B cell (primary cell): ENCODE results near the gene TVP23C. TPM values are rescaled to one million over a fixed set of nuclear protein-coding genes. Genes with fewer than 3 reads are reported as not detected.

ENCODE experiments used
- ATAC-seq: fragments of 200-7000 bp; cut with Tn5 transposase; one replicate; pipeline ENCODE4 v1.10.0; 2021; ENCODE audit warnings: low read depth, mild to moderate bottlenecking, moderate number of reproducible peaks, moderate library complexity
- CTCF ChIA-PET: fragments of 350-600 bp; sonication (Branson Sonifier 250); formaldehyde crosslinking; loops from one replicate; lab custom pipeline; 2021; ENCODE audit warnings: antibody characterized with exemption, inconsistent platforms; lab: Charles Lee
- POLR2A ChIA-PET: fragments of 350-600 bp; sonication (Branson Sonifier 250); formaldehyde crosslinking; loops from one replicate; lab custom pipeline; 2021; ENCODE audit warnings: antibody characterized with exemption; lab: Charles Lee
- DNase-seq: peaks from one replicate; pipeline ENCODE4 v3.0.0; 2013
- H2AFZ ChIP-seq: 2 replicates; pipeline ENCODE4 v1.6.1; 2012; ENCODE audit warnings: mild to moderate bottlenecking, low read depth, low read length; ENCODE audit not compliant: insufficient read depth, poor library complexity, severe bottlenecking
- H3K27ac ChIP-seq, 2 donors: 1 replicate in 1 of 2; 2 replicates in 1 of 2; pipeline ENCODE4 v1.5.1; 2012 to 2013; ENCODE audit warnings: low read length in 2 of 2, mild to moderate bottlenecking in 2 of 2, moderate library complexity in 1 of 2
- H3K27me3 ChIP-seq, 4 experiments: fragments of 200-600 bp in 1 of 4; sonication (generic) in 1 of 4; replicated peaks in 1 of 4; 1 replicate in 2 of 4; 2 replicates in 2 of 4; pipeline versions ENCODE4 v1.6.1 to v1.7.0; 2013 to 2016; ENCODE audit warnings: low read length in 3 of 4, mild to moderate bottlenecking in 2 of 4, mixed read lengths in 1 of 4, moderate library complexity in 1 of 4; ENCODE audit not compliant: insufficient read depth in 4 of 4, control insufficient read depth in 3 of 4; ENCODE audit errors: control extremely low read depth in 1 of 4
- H3K36me3 ChIP-seq, 2 experiments: replicated peaks in 1 of 2; 1 replicate in 1 of 2; 2 replicates in 1 of 2; pipeline versions ENCODE4 v1.6.1 to v1.7.1; 2013; ENCODE audit warnings: low read length in 1 of 2; ENCODE audit not compliant: insufficient read depth in 2 of 2, control insufficient read depth in 1 of 2; ENCODE audit errors: control extremely low read depth in 1 of 2, extremely low read depth in 1 of 2
- H3K4me1 ChIP-seq, 2 donors: fragments of 200-600 bp in 1 of 2; sonication (generic) in 1 of 2; 1 replicate in 1 of 2; 2 replicates in 1 of 2; pipeline versions ENCODE4 v1.5.1 to v1.6.1; 2013 to 2017; ENCODE audit warnings: low read length in 2 of 2; ENCODE audit not compliant: control insufficient read depth in 2 of 2, insufficient read depth in 2 of 2
- H3K4me2 ChIP-seq: replicated peaks from 2 replicates; pipeline ENCODE3; 2012; ENCODE audit warnings: mild to moderate bottlenecking, low read depth, low read length; ENCODE audit not compliant: poor library complexity, severe bottlenecking
- H3K4me3 ChIP-seq, 5 experiments: fragments of 200-600 bp in 1 of 5; sonication (generic) in 1 of 5; 1 replicate in 3 of 5; 2 replicates in 2 of 5; pipeline versions ENCODE4 v1.5.1 to v1.7.0; 2011 to 2016; ENCODE audit warnings: low read length in 4 of 5, mild to moderate bottlenecking in 4 of 5, low read depth in 2 of 5, control low read depth in 1 of 5, moderate library complexity in 1 of 5; ENCODE audit not compliant: insufficient read depth in 1 of 5; ENCODE audit errors: control extremely low read depth in 1 of 5, extremely low read depth in 1 of 5
- H3K79me2 ChIP-seq: fragments of 200-600 bp; sonication (generic); one replicate; pipeline ENCODE4 v1.6.0; 2016; ENCODE audit warnings: low read length; ENCODE audit not compliant: control insufficient read depth, insufficient read depth
- H3K9ac ChIP-seq: fragments of 200-600 bp; sonication (generic); 2 replicates; pipeline ENCODE4 v1.6.1; 2017; ENCODE audit warnings: mild to moderate bottlenecking, low read length, moderate library complexity
- H3K9me3 ChIP-seq, 3 donors: one replicate each; pipeline versions ENCODE4 v1.6.1 to v1.7.1; 2013; ENCODE audit warnings: low read length in 2 of 3; ENCODE audit not compliant: control insufficient read depth in 2 of 3, insufficient read depth in 1 of 3; ENCODE audit errors: control extremely low read depth in 1 of 3
- H4K20me1 ChIP-seq: 2 replicates; pipeline ENCODE4 v1.6.0; 2012; ENCODE audit warnings: mild to moderate bottlenecking, low read length; ENCODE audit not compliant: insufficient read depth, control insufficient read depth, poor library complexity, severe bottlenecking
- H3K27ac Mint-ChIP-seq: one replicate; pipeline ENCODE4 v1.8.0; 2021; ENCODE audit warnings: mixed read lengths
- H3K27me3 Mint-ChIP-seq: one replicate; pipeline ENCODE4 v1.8.0; 2021; ENCODE audit warnings: mixed read lengths
- H3K4me1 Mint-ChIP-seq: one replicate; pipeline ENCODE4 v1.8.0; 2021; ENCODE audit warnings: mixed read lengths
- H3K4me3 Mint-ChIP-seq: one replicate; pipeline ENCODE4 v1.8.0; 2021; ENCODE audit warnings: mixed read lengths
- H3K9me3 Mint-ChIP-seq: one replicate; pipeline ENCODE4 v1.8.0; 2022; ENCODE audit warnings: mixed read lengths; ENCODE audit not compliant: insufficient read depth
- EZH2 ChIP-seq: IDR thresholded peaks from 2 replicates; pipeline ENCODE4 v1.6.1; 2012; ENCODE audit warnings: borderline replicate concordance, low read depth, mild to moderate bottlenecking, moderate library complexity, low read length; ENCODE audit not compliant: insufficient read depth, poor library complexity, severe bottlenecking
- WGBS: methylation state at CpG from one replicate; pipeline ENCODE4 v1.1.5; 2013; ENCODE audit warnings: missing lambda C conversion rate; ENCODE audit not compliant: insufficient coverage; 5-methylcytosine and 5-hydroxymethylcytosine counted together
- intact Hi-C: fragments of 100-400 bp; cut with micrococcal nuclease; formaldehyde crosslinking; loops from one replicate; pipeline ENCODE4 v1.10.0; 2022
- polyA plus RNA-seq: library from polyadenylated mRNA; depleted of rRNA; stranded (reverse); fragments of >200 nt; gene quantifications from 2 replicates; pipeline ENCODE4 v1.2.3, GENCODE V29; 2012
- total RNA-seq, 2 donors: library from RNA; stranded (reverse); fragments of 120-200 nt in 1 of 2; gene quantifications; 1 replicate in 1 of 2; 2 replicates in 1 of 2; pipeline versions ENCODE4 v1.2.3 to v1.2.4, GENCODE V29; 2013 to 2022
- TF ChIP-seq, protein P1 (sequence below): fragments of 200-600 bp; IDR thresholded peaks from one replicate; pipeline ENCODE4 v1.8.0; 2022; ENCODE audit warnings: antibody characterized with exemption, mild to moderate bottlenecking

Gene TVP23C
- total and polyA plus RNA-seq, 2 donors (not counting 1 experiment from before 2014, with no cell fraction given): 8.6 to 30.9 TPM

DNA sequence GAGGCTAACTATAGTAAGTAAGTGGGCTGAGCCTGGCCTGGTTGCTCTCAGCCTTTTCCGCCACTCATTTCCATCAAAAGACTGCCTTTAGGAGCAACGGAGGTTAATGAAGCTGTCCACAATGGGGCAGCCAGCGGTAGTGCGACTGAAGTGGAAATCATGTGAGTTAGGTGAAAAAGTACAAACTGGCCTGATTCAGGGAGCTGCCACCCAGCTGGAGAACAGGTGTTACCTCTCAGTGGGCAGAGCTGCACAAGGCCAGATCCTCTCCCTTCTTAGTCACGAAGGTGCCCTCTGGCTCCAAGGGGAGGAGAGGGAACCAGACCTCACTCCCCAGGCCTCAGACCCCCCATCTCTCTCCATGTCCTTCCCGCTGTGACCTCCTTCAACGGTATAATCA lies 61.5 kb downstream of the TVP23C start:
- H3K4me1 Mint-ChIP-seq: peaks cover 14% of the 10 kb centered on the region
- no peak overlapping the region for H3K9ac ChIP-seq

DNA sequence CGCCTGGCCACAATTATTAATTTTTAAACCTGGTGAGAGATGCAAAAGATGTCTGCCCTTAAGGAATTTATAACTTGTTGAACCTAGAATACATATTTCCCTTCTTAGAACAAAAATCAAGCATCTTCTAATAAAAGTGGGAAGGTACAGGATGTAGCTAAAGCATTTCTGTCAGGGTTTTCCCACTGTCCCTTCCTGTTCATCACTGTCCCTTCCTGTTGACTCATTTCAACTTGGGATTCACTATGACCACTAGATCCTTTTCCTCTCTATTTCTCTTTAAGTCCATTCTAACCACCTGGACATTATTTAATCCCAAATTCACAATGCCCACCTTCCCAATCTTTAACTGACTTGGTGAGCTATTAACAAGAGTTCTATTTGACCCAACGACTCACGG lies 62.0 kb downstream of the TVP23C start:
- H3K9me3 ChIP-seq: no peaks in the 10 kb centered on the region
- DNase-seq: no peak
- intact Hi-C loops: loop anchor here (5.0 kb wide), 1 partner anchor 1904 kb away; no protein-coding TSS in a partner anchor
- H3K27me3 ChIP-seq: no peaks in the 10 kb centered on the region
- ChIA-PET CTCF (no interaction called here), POLR2A (no interaction called here)
- H3K4me1 Mint-ChIP-seq: peaks cover 14% of the 10 kb centered on the region
- TF ChIP-seq, protein P1, sequence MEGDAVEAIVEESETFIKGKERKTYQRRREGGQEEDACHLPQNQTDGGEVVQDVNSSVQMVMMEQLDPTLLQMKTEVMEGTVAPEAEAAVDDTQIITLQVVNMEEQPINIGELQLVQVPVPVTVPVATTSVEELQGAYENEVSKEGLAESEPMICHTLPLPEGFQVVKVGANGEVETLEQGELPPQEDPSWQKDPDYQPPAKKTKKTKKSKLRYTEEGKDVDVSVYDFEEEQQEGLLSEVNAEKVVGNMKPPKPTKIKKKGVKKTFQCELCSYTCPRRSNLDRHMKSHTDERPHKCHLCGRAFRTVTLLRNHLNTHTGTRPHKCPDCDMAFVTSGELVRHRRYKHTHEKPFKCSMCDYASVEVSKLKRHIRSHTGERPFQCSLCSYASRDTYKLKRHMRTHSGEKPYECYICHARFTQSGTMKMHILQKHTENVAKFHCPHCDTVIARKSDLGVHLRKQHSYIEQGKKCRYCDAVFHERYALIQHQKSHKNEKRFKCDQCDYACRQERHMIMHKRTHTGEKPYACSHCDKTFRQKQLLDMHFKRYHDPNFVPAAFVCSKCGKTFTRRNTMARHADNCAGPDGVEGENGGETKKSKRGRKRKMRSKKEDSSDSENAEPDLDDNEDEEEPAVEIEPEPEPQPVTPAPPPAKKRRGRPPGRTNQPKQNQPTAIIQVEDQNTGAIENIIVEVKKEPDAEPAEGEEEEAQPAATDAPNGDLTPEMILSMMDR: no peak
- no peak for TF ChIP-seq EZH2
- no peak overlapping the region for H3K4me3 ChIP-seq
- H3K27ac Mint-ChIP-seq: no peak overlapping the region
- H3K27ac ChIP-seq: no peak overlapping the region
- H3K79me2 ChIP-seq: no peaks in the 10 kb centered on the region
- no peak overlapping the region for H3K9ac ChIP-seq
- no peak overlapping the region for H2AFZ ChIP-seq
- H3K27me3 Mint-ChIP-seq: no peaks in the 10 kb centered on the region
- H3K9me3 Mint-ChIP-seq: no peaks in the 10 kb centered on the region
- 74% methylated on average over 2 of the region's 3 CpGs for WGBS
- peaks cover 13% of the 10 kb centered on the region in 2 donors for H3K4me1 ChIP-seq
- H3K36me3 ChIP-seq: no peaks in the 10 kb centered on the region
- no peak for ATAC-seq
- H4K20me1 ChIP-seq: no peaks in the 10 kb centered on the region
- H3K4me3 Mint-ChIP-seq: no peak overlapping the region
- no peak overlapping the region for H3K4me2 ChIP-seq

More for the DNA sequence above, 61.5 kb downstream of the TVP23C start:
- ChIA-PET POLR2A (no interaction called here), CTCF (no interaction called here)
- no peaks in the 10 kb centered on the region for H3K9me3 ChIP-seq
- no peak overlapping the region for H3K27ac ChIP-seq
- TF ChIP-seq, protein P1: no peak
- no peak for TF ChIP-seq EZH2
- DNase-seq: no peak
- no peak overlapping the region for H2AFZ ChIP-seq
- Mint-ChIP-seq H3K27ac (no peak overlapping the region), H3K4me3 (no peak overlapping the region), H3K27me3 (no peaks in the 10 kb centered on the region), H3K9me3 (no peaks in the 10 kb centered on the region)
- peaks cover 13% of the 10 kb centered on the region in 2 donors for H3K4me1 ChIP-seq
- H4K20me1 ChIP-seq: no peaks in the 10 kb centered on the region
- H3K79me2 ChIP-seq: no peaks in the 10 kb centered on the region
- H3K4me2 ChIP-seq: no peak overlapping the region
- no peaks in the 10 kb centered on the region for H3K27me3 ChIP-seq
- no peaks in the 10 kb centered on the region for H3K36me3 ChIP-seq
- 93% methylated on average over 4 of the region's 7 CpGs for WGBS
- no peak for ATAC-seq
- no peak overlapping the region for H3K4me3 ChIP-seq
- intact Hi-C loops: loop anchor here (5.0 kb wide), 1 partner anchor 1904 kb away; no protein-coding TSS in a partner anchor
